Stomach smooth muscle (tissue), 2 donors: Measurements from ENCODE around the gene SMARCD3.

Experiments used
- H3K27ac ChIP-seq: one replicate; pipeline ENCODE4 v1.7.0; 2013; ENCODE audit warnings: mild to moderate bottlenecking, low read length, inconsistent platforms
- H3K27me3 ChIP-seq, 2 donors: one replicate each; pipeline ENCODE4 v1.7.0; 2013; ENCODE audit warnings: low read length in 2 of 2; ENCODE audit not compliant: insufficient read depth in 2 of 2, control insufficient read depth in 1 of 2
- H3K36me3 ChIP-seq, 2 donors: one replicate each; pipeline ENCODE4 v1.7.0; 2013; ENCODE audit warnings: low read length in 2 of 2; ENCODE audit not compliant: control insufficient read depth in 2 of 2, insufficient read depth in 2 of 2
- H3K4me1 ChIP-seq: one replicate; pipeline ENCODE4 v1.7.0; 2013; ENCODE audit warnings: low read length; ENCODE audit not compliant: control insufficient read depth, insufficient read depth
- H3K4me3 ChIP-seq, 2 donors: one replicate each; pipeline ENCODE4 v1.7.0; 2013; ENCODE audit warnings: low read length in 2 of 2
- H3K9ac ChIP-seq, 2 donors: one replicate each; pipeline ENCODE4 v1.7.0; 2013; ENCODE audit warnings: low read length in 2 of 2, mild to moderate bottlenecking in 1 of 2
- H3K9me3 ChIP-seq, 2 donors: one replicate each; pipeline ENCODE4 v1.7.0; 2013; ENCODE audit warnings: low read length in 2 of 2; ENCODE audit not compliant: control insufficient read depth in 2 of 2
- donor health status: healthy.
- donor health status: Pancreatic carcinoma.

Gene SMARCD3

DNA sequence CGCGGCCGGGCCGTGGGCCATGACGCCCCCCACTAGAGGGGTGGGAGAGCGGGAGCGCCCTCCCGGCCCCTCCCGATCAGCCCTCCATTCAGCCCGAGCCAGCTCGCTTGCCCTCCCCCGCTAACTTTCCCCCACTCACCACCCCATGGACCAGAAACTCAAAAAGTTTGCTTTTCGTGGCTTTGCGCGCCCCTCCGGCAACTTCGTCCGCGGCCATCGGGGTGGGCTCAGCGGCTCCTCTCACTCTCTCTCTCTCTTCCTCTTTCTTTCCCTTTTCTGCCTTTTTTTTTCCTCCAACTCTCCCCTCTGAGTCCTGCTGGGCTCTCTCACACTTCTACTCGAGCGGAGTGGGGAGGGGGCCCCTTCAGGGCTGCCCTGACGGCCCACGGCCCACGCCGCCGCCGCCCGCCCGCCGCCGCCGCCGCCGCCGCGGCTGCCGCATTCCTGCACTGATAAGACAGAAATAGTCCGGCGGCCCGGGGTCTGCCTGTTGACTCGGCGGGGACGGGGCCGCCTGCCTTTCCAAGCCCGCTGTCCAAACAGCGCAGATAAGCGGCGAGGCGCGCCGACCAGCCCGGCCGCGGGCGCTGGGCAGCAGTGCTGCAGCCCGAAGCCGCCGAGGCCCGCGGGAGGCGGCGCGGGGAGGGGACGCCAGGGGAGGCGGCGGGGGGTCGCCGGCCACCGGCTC is at the start of gene SMARCD3:
Gene SMARCD3 (minus strand): TSS at position 349 of the 688 bp plus-strand sequence. CDS start 132 bp downstream, at position 217.
- Histone ChIP-seq H3K4me1 (peaks cover 88% of the 10 kb centered on the region), H3K9ac (peak within 1 kb of the TSS; percentile 65 to 72), H3K27ac (peak within 1 kb of the TSS; percentile 89), H3K4me3 (peak within 1 kb of the TSS; percentile 62 to 84), H3K9me3 (no peaks in the 10 kb centered on the region), H3K36me3 (no peaks in the 10 kb centered on the region), H3K27me3 (no peaks in the 10 kb centered on the region)

DNA sequence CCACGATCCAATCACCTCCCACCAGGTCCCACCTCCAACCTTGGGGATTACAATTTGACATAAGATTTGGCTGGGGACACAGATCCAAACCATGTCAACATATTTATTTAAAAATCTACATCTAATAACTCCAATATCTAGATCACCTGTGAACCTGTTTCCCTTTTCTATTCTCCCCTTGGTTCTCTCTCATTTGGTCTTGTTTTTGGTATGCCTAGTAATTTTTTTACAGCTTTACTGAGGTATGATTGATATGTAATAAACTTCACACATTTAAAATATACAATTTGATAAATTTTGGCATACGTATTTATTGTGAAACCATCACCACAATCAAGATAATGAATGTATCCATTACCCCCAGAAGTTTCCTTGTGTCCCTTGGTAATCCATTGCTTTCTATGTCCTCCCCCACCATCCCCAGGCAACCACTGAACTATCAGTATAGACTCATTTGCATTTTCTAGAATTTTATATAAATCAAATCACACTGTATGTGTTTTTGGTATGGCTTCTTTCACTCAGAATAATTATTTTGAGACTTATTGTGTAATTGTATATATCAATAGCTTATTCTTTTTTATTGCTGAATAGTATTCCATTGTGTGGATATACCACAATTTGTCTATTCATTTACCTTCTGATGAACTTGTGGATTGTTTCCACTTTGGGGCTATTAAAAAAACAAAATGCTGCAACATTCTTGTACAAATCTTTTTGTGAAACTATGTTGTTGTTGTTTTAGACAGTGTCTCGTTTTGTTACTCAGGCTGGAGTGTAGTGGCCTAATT is 47.9 kb upstream of the SMARCD3 start:
- Histone ChIP-seq H3K36me3 (no peaks in the 10 kb centered on the region), H3K9ac (no peak overlapping the region), H3K9me3 (peaks cover 0 to 2% of the 10 kb centered on the region in 2 donors), H3K4me1 (no peaks in the 10 kb centered on the region), H3K27me3 (peaks cover 0 to 5% of the 10 kb centered on the region in 2 donors), H3K27ac (no peak overlapping the region), H3K4me3 (no peak overlapping the region)

- Histone ChIP-seq H3K27me3 (no peaks in the 10 kb centered on the region), H3K4me3 (no peak overlapping the region), H3K27ac (no peak overlapping the region), H3K36me3 (no peaks in the 10 kb centered on the region), H3K9me3 (peaks cover 0 to 2% of the 10 kb centered on the region in 2 donors), H3K9ac (no peak overlapping the region), H3K4me1 (no peaks in the 10 kb centered on the region)
Measured at GRCh38 chr7:151292850-151293249, 44.4 kb upstream of the SMARCD3 start.

DNA sequence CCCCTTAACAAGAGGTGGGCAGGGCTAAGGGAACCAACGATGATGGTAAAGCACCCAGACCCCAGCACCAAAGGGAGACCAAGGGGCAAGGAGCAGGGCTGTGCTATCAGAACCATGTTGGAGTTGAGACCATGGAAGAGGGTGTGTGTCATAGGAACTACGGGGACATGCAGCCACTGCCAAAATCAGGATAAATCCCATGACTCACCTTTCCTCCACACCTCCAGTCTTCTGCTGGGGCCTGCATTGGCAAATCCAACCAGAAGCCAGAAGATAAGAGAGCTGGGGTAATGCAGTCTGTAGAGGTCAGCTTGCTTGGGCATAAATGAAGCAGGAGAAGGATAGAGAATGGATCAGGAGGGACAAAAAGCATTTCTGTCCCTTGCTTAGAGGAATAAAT is 42.7 kb upstream of the SMARCD3 start:
- H3K4me1 ChIP-seq: peaks cover 5% of the 10 kb centered on the region
- H3K9ac ChIP-seq: no peak overlapping the region
- no peaks in the 10 kb centered on the region for H3K36me3 ChIP-seq
- no peak overlapping the region for H3K4me3 ChIP-seq
- H3K27me3 ChIP-seq: no peaks in the 10 kb centered on the region
- peaks cover 0 to 2% of the 10 kb centered on the region in 2 donors for H3K9me3 ChIP-seq
- H3K27ac ChIP-seq: no peak overlapping the region

DNA sequence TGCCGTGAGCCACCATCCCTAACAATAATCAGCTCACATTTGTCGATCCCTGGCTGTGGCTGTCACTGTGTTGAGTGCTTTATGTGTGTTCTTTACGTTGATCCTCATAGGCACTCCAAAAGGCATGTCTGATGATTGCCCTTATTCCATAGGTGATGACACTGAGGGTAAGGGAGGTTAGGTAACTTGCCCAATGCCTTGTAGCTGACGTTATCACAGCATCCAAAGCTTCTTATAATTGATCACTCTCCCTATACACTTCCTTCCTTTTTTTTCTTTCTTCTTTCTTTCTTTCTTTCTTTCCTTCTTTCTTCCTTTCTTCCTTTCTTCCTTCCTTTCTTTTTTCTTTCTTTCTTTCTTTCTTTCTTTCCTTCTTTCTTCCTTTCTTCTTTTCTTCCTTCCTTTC is 41.9 kb upstream of the SMARCD3 start:
- no peak overlapping the region for H3K9ac ChIP-seq
- H3K9me3 ChIP-seq: peaks cover 0 to 2% of the 10 kb centered on the region in 2 donors
- no peak overlapping the region for H3K4me3 ChIP-seq

GRCh38 chr7:151289891-151290290 is 41.4 kb upstream of the SMARCD3 start:
- no peak overlapping the region for H3K4me3 ChIP-seq
- peaks cover 5% of the 10 kb centered on the region for H3K4me1 ChIP-seq
- no peak overlapping the region for H3K9ac ChIP-seq
- no peaks in the 10 kb centered on the region for H3K36me3 ChIP-seq
- H3K27ac ChIP-seq: no peak overlapping the region
- peaks cover 0 to 2% of the 10 kb centered on the region in 2 donors for H3K9me3 ChIP-seq
- H3K27me3 ChIP-seq: no peaks in the 10 kb centered on the region

More for the DNA sequence above, 41.9 kb upstream of the SMARCD3 start:
- Histone ChIP-seq H3K27ac (no peak overlapping the region), H3K27me3 (no peaks in the 10 kb centered on the region), H3K36me3 (no peaks in the 10 kb centered on the region), H3K4me1 (peaks cover 5% of the 10 kb centered on the region)

DNA sequence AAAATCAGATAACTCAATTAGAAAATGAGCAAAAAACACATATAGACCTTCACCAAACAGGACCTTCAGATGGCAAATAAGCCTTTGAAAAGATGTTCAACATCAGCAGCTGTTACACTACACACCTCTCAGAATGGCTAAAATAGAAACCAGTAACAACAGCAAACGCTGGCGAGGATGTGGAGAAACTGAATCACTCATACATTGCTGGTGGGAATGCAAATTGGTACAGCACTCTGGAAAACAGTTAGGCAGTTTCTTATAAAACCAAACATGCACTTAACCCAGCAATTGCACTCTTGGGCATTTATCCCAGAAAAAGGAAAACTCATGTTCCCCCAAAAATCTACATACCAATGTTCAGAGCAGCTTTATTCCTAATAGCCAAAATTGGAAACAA is 37.7 kb upstream of the SMARCD3 start:
- Histone ChIP-seq H3K36me3 (no peaks in the 10 kb centered on the region), H3K4me3 (no peak overlapping the region), H3K9me3 (no peaks in the 10 kb centered on the region), H3K9ac (no peak overlapping the region), H3K4me1 (peaks cover 5% of the 10 kb centered on the region), H3K27ac (no peak overlapping the region), H3K27me3 (peaks cover 0 to 3% of the 10 kb centered on the region in 2 donors)

DNA sequence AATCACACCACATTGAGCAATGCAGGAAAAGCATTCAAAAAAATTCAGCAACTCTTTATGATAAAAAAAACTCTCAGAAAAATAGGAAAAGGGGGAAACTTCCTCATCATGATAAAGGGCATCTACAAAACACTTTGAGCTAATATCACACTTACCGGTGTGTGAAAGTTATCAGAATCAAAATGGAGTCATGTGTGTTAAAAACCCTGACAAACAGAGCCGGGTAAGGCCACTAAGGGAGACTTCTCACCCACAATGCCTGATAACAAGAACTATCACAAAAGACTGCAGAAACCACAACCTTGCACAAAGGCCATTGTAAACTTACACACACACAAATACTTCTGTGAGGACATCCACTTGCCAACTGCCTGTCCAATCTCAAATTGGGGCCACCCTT is 34.8 kb upstream of the SMARCD3 start:
- Histone ChIP-seq H3K4me3 (no peak overlapping the region), H3K4me1 (peaks cover 5% of the 10 kb centered on the region), H3K9ac (no peak overlapping the region), H3K27me3 (peaks cover 0 to 3% of the 10 kb centered on the region in 2 donors), H3K27ac (no peak overlapping the region), H3K9me3 (no peaks in the 10 kb centered on the region), H3K36me3 (no peaks in the 10 kb centered on the region)

- Histone ChIP-seq H3K36me3 (no peaks in the 10 kb centered on the region), H3K9ac (no peak overlapping the region), H3K4me3 (no peak overlapping the region), H3K4me1 (peaks cover 14% of the 10 kb centered on the region), H3K9me3 (no peaks in the 10 kb centered on the region), H3K27me3 (peaks cover 0 to 3% of the 10 kb centered on the region in 2 donors), H3K27ac (no peak overlapping the region)
Measured at GRCh38 chr7:151282111-151282510, 33.6 kb upstream of the SMARCD3 start.

GRCh38 chr7:151281686-151282085 is 33.2 kb upstream of the SMARCD3 start:
- peaks cover 14% of the 10 kb centered on the region for H3K4me1 ChIP-seq

More at GRCh38 chr7:151281686-151282085, 33.2 kb upstream of the SMARCD3 start:
- no peak overlapping the region for H3K4me3 ChIP-seq
- peaks cover 0 to 3% of the 10 kb centered on the region in 2 donors for H3K27me3 ChIP-seq
- no peak overlapping the region for H3K27ac ChIP-seq
- no peak overlapping the region for H3K9ac ChIP-seq
- no peaks in the 10 kb centered on the region for H3K9me3 ChIP-seq
- H3K36me3 ChIP-seq: no peaks in the 10 kb centered on the region
